ENCODE data around the gene RNF111.

Gene RNF111

DNA sequence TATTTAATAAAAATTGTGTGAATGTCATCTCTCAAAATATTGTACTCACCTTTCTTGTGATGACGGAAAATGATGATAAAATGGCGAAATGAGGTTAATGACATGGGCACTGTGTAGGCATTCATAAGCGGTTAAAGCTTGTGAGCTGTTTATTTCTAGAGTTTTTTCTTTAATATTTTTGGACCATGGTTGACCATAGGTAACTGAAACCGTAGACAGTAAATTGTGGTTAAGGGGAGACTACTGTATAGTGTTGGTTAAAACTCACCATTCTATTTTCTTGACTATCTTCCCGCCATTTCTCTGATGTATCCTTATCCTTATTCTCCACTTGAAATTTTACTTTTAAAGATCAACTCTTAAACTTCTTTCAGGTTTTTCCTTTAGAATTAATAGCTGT lies 14.5 kb downstream of the RNF111 start:
- no peak for FAIRE-seq

DNA sequence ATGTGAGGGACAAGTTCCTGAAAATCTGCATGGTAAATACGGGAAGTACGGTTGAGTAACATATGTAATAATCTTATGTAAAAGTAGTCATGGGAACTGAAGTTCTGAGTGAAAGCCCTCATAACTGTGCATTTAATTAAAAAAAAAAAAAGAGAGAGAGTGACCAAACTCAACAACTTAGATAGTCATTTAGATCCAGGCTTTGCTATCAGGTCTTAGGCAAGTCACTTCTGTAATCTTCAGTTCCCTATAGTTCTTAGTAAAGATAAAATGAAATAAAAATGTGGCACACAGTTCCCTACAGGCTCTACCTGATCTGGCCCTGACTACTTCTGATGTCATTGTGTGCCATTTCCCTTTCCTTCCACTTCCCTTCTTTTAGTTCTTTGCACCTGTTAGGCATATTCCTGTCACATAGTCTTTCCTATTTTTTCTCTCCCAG lies 15.0 kb downstream of the RNF111 start:
- no peak for FAIRE-seq

DNA sequence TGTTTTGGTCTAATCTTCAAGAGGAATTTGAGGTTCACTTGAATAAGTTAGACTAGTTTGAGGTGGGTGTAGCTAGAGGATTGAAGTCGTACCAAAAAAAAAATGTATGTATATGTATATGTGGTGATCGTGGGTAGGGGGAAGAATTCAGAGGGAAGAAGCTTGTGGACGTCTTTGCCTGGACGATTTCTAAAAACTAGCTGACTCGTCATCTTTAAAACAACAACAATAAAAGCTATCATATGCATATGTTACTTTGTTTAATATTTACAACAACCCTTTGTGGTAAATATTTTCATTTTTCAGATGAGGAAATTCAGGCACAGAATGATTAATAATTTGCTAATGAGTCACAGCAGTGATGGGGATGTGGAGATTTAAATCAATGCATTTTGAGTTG lies 18.1 kb downstream of the RNF111 start:
- no peak for FAIRE-seq

DNA sequence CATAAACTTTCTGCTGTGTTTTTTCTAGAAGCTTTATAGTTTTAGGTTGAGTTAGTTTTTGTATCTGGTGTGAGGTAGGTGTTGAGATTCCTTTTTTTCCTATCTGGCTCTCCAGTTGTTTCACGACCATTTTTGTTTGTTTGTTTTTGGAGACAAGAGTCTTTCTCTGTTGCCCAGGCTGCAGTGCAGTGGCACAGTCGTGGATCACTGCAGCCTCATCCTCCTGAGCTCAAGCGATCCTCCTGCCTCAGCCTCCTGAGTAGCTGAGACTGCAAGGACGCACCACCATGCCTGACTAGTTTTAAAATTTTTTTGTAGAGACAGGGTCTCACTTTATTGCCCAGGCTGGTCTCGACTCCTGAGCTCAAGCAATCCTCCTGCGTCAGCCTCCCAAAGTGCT lies 20.6 kb downstream of the RNF111 start:
- FAIRE-seq = no peak

DNA sequence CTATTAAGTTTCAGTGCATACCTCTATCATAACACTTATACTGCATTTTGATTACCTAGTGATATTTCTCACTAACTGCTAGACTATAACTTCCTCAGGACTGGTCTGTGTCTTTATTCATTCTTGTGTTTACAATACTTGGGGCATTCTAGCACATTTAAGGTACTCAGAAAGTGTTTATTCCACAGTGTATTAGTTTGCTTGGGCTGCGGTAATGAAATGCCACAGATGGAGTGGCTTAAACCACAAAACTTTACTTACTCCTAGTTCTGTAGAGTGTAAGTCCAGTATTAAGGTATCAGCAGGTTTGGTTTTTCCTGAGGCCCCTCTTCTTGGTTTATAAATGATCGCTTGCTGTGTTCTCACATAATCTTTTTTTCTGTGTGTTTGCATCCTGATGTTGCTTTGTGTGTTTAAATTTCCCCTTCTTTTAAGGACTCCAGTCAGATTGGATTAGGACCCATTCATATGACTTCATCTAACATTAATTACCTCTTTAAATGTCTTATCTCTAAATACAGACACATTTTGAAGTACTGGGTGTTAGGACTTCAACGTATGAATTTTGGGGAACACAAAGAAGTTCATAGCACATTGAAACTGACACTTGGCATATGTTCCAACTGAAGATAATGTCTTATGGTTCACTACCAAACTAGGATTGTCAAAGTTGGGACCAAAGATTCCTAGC lies 23.9 kb downstream of the RNF111 start:
- no peak for FAIRE-seq

DNA sequence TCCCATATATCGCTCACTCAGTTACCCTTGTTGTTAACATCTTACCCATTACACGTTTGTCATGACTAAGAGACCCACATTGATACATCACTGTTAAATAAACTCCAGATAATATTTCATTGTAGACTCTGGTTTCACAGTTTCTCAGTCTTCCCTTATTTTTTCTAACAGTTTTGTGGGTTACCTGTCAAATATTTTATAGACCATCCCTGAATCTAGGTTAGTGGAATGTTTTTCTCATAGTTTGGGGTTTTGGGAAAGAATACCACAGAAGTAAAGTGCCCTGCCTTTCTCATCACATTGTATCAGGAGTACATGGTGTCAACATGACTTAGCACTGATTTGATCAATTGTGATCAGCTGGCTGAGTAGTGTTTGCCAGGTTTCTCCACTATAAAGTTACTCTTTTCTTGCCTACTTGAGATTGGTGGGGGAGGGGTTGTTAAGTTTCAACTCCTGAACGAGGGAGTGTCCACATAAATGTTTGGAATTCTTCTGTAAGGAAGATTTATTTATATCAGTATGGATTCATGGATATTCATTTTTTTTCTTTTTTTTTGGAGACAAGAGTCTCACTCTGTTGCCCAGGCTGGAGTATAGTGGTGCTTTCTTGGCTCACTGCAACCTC lies 25.9 kb downstream of the RNF111 start:
- no peak for FAIRE-seq

DNA sequence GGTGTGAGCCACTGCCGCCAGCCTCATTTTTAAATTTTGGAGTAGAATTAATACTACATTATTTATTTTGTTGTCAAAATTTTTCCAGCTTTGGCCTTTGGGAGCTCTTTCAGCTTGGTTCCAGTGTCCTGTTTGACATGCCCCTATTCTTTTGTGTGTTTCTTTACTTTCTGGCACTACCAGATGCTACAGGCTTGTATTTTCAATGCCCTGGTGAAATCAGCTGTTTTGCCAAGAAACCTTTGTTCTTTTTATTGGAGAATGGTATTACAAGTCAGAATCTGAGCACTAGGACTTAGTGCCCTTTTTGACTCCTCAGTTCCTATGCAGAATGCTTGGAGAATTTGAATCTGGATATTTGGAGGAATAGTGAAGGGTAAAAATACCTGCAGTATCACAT lies 26.6 kb downstream of the RNF111 start:
- no peak for FAIRE-seq

DNA sequence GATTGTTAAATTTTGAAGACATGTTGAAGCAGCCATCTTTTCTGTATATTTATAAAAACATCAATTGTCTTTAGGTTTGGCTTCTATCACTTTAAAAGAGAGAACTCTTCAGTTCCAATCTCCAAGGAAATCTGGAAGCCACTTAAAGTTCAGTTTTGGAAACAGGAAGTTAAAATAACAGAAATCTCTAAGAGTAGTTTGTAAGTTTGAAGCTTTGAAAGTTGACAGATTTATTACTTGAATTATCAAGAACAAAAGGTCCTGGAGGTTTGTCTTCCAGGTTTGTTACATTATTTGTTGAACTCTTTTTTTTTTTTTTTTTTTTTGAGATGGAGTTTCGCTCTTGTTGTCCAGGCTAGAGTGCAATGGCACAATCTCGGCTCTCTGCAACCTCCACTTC lies 30.0 kb downstream of the RNF111 start:
- no peak for FAIRE-seq

DNA sequence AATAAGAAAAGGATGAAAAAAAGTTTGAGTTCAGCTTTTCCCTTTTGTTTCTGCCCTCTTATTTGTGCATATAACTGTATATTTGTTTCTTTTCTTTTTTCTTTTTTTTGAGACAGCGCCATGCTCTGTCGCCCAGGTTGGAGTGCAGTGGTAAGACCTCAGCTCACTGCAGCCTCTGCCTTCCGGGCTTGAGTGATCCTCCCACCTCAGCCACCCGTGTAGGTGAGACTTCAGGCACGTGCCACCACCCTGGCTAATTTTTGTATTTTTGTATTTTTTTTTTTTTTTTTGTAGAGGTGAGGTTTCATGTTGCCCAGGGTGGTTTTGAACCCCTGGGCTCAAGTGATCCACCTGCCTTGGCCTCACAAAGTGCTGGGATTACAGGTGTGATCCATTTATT lies 31.4 kb downstream of the RNF111 start:
- no peak for FAIRE-seq

DNA sequence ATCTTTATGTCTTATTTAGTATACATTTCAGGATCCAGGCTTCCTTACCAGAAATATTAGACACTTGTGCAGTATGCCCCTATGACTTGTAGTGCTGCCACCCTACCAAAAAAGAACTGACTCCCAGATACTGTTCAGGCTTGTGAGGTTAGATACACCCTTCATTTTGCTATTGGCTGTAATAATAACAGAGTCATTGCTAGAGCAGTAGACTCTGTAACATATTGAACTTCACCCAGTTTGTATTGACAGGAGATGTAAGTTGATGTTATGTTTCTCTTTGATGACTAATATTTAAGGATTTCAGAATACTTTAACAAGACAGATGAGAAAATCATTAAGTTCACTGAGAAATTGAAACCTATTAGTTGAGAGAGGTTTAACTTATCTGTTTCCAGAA lies 32.9 kb downstream of the RNF111 start:
- no peak for FAIRE-seq

DNA sequence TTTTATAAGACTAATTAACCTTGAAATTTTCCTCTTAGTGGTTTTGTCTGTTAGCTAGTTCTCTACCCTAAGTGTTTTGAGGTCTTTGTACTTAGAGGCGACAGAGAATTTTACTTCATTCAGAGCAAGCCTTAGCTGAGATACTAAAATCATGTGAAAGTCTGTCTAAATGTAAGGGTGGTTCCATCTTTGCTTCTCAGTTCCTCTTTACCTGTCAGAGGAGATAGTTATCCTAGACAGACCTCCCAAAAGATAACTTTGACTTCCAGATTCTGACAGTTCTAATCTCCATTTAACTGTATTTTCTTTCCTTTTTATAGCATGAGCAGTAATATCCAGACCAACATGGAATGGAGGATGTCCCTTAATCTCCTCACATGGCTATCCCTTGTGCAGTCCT lies 34.7 kb downstream of the RNF111 start:
- no peak for FAIRE-seq

DNA sequence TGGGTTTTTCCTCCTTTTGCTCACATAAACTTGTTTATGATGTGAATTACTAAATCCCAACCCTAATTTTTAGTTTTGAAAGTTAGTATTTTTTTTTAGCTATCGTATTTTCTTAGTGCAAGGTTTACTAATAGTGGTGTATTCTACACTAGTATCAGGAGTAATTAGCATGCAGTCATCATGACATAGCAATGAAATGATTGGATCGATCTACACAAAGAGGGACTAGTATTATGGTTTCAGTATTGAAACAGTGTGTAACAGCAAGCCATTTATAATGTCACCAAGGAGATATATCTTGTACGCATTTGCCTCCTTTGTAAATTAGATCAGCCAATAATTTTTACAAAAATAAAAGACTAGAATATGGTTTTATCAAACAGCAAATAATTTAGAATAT lies 38.7 kb downstream of the RNF111 start:
- FAIRE-seq = no peak

DNA sequence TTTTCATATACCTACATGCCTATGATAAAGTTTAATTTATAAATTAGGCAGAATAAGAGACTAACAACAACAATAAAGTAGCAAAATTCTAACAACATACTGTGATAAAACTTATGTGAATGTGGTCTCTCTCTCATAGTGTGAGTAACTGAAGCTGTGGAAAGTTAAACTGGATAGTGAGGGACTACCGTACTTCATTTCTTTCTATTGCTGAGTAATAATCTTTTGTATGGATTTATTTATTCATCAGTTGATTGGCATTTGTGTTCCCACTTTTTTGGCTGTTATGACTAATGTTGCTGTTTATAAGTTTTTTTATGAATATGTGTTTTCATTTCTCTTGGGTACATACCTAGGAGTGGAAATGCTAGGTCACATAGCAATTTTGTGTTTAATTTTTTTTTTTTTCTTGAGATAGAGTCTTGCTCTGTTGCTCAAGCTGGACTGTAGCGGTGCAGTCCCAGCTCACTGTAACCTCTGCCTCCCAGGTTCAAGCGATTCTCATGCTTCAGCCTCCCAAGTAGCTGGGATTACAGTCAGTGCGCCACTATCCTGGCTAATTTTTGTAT lies 41.0 kb downstream of the RNF111 start:
- no peak for FAIRE-seq

DNA sequence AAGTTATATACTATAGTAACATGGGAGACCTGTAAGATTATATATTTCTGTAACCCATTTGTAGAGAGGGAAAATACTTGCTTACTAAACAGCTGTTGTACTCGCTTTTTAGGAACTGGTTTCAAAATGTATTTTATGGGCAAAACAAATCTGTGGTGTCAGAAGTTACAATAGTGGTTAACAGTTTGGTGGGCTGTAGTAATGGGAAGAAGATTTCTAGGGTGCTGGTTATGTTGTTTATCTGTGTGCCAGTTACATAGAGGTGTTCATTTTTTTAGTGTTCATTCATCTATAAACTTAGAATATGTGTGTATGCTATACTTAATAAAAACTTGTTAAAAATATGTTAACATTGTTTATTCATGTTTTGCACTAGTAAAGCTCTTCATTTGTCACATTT lies 42.1 kb downstream of the RNF111 start:
- FAIRE-seq = no peak

DNA sequence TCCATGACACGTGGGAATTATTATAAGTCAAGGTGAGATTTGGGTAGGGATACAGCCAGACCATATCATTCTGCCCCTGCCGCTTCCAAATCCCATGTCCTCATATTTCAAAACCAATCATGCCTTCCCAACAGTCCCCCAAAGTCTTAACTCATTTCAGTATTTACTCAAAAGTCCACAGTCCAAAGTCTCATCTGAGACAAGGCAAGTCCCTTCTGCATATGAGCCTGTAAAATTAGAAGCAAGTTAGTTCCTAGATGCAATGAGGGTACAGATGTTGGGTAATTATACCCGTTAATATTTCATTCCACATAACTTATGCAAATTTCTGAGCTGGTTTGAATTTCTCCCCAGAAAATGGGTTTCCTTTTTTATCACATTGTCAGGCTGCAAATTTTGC lies 47.7 kb downstream of the RNF111 start:
- FAIRE-seq = no peak

DNA sequence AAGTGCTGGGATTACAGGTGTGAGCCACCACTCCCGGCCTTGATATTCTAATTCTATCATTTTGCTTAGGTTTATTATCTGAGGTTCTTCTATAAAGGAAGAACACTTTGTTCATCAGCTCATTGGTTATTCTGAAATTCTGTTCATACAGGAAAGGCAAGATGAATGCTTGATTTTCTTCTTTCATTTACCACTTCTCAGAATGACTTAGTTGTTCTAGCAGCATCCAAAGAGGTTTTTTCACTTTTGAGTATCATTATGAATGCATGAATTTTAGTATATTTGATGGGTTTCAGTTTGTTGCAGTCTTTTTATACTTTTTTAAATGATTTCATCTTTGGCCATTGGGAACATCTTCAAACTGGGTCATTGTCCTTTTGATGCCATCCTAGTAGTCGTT lies 51.8 kb downstream of the RNF111 start:
- no peak for FAIRE-seq

DNA sequence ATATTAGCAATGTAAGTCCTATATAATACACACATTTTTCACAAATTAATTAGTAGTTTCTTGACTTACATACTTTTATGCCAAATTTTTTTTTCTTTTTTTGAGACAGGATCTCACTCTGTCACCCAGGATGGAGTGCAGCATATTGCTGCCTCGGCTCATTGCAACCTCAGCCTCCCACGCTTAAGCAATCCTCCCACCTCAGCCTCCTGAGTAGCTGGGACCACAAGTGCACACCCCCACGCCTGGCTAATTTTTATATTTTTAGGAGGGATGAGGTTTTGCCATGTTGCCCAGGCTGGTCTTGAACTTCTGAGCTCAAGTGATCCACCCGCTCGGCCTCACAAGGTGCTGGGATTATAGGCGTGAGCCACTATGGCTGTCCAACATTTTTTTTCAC lies 54.6 kb downstream of the RNF111 start:
- FAIRE-seq = no peak

DNA sequence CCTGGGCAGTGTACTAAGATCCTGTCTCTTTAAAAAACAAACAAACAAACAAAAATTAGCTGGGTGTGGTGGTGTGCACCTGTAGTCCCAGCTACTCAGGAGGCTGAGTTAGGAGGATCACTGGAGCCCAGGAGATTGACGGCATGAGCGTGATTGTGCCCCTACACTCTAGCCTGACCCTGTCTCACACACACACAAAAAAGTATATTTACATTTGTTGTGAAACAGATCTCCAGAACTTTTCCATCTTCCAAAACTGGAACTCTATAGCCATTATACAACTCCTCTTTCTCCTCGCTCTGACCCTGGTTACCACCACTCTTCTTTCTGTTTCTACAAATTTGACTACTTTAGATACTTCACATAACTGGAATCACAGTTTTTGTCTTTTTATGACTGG lies 61.4 kb downstream of the RNF111 start:
- FAIRE-seq = no peak

DNA sequence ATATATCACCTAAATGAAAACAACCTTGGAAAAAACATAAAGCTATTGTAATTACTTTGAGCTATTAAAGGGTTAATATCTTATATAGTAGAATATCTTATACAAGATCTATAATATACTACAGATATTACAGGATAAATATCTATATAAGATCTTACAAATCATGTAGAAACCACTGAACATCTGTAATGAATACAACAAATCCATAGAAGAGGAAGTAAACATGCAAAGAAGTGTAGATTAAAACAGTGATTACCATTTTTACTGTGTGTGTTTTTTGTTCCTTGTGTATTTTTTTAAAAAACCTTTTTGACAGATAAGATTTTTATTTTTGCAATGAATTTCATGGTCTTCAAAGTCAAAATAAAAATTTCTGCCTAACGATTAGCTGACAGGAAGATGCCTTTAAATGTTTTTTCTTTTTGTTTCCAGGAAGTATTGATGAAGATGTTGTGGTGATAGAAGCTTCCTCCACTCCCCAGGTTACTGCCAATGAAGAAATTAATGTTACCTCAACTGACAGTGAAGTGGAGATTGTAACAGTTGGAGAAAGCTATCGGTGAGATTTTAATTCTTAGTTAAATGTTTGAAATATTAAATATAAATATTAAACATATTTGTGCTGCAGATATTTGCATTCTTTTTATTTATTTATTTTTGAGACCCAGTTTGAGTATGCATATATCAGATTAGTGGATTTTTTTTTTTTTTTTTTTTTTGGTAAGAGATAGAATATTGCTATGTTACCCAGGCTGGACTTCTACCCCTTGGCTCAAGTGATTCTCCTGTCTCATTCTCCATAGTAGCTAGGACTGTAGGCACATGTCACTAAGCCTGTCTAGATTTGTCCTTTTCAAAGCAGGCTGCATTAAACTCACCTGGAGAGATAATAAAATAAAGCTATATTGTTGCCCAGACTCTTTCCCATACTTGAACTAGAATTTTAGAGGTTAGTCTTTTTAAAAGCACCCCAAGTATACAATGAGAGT lies 64.7 kb downstream of the RNF111 start:
- FAIRE-seq = peak; percentile 47

DNA sequence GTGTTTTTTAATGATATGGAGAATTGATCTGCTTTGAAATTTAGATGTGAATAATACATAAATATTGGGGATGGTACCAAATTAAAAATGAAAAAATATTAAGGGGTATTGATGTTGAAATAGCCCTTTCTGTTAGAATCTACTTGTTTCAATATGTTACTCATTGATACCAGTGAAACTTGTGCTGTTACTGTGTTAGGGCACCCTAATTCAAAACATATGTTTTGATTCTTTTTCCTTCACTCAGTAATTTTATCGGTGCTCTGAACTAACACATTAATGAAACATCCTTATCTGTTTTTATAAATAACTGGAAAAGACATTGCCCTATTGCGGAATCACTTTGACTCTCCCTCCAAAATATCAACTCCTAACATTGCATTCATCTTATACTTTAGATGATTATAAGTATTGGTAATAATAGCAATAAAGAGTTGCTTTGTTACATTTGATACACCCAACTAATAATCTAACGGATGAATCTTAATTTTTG lies 65.5 kb downstream of the RNF111 start:
- no peak for FAIRE-seq

DNA sequence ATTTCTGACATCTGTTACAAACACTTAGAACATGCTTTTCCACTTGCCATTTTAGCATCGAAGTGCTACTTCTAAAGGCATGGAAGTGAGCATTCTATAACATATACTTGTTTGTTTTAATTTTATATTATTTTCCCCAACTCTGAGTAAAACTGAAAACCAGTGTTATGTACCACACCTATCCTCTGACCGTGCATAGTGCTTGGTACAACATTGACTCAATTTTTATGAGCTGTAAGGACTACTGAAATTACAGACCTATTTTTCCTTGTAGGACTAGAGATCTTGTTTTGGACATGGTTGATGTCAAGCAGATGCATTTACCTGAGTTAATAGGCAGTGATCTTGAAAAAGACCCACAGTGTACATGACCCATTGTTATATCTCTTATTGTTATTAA lies 66.0 kb downstream of the RNF111 start:
- no peak for FAIRE-seq

DNA sequence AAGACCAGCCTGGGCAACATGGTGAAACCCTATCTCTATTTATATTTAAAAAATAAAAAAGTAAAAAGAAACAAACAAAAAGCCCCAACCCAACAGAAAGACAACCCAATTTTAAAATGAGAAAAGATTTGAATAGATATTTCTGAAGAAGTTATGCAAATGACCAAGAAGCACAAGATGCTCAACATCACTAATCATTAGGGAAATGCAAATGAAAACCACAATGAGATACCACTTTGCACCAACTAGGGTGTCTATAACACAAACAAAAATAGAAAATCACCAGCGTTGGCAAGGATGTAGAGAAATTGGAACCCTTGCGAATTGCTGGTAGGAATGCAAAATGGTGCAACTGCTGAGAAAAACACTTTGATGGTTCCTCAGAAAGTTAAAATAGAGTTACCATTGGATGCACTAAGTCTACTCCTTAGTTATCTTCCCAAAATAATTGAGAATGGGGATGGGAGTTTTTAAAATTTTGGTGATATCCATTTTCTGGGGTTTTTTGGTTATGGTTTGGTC lies 71.7 kb downstream of the RNF111 start:
- FAIRE-seq = no peak

DNA sequence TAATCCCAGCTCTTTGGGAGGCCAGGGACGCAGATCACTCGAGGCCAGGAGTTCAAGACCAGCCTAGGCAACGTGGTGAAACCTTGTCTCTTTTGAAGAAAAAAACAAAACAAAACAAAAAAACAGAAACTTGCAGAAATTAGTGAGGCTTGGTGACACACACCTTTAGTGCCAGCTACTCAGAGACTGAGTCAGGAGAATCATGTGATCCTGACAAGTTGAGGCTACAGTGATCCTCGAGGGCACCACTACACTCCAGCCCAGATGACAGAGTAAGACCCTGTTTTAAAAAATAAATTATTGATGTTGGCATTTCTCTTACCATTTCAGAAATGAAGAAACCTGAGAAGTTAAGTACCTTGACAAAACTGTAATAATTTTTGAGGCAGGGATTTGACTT lies 72.9 kb downstream of the RNF111 start:
- FAIRE-seq = no peak
